NCI-H1930 (cell line): ENCODE results near the gene TMEM169.
"Not testable (repeated sequence)": the region's sequence is repeated elsewhere in the genome, so short reads cannot be mapped to it uniquely, and the experiment has no call there.

Experiments used
- DNase-seq, 2 experiments: peaks; one replicate each; lab custom pipeline; 2025; lab: John Stamatoyannopoulos, UW

TMEM169 gene

DNA sequence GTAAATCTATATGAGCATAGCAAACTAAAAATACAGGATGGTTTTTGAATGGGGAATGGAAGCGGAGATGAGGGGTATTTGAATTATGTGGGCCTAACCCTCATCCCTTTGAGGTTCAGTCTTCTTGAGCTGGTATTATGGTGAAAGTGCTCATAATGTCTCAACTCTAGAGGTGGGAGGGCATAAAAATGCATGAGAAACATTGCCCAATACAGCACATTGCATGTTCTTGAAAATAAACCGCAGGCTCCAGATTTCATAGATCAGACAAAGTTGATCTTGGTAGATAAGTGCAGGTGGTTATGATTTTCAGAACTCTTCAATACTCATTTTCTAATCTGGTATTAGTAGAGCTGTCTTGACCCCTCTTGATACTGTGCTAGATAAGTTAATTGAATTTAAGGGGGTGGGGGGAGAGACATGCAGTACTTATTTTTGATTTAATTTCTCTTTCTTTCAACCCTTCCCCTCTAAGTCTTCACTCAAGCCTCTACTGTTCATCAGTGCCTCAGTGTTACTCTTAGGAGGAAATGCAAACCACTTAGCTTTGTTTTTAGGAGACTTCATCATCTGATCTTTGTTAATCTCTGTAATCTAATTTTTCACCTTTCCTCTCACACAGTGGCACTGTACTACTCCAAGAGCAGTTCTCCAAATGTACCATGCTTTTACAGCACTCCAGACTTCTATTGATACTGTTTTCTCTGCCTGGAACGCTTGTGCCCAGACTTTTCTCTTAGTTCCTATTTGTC lies 49.6 kb downstream of the TMEM169 start:
- no peak for DNase-seq

DNA sequence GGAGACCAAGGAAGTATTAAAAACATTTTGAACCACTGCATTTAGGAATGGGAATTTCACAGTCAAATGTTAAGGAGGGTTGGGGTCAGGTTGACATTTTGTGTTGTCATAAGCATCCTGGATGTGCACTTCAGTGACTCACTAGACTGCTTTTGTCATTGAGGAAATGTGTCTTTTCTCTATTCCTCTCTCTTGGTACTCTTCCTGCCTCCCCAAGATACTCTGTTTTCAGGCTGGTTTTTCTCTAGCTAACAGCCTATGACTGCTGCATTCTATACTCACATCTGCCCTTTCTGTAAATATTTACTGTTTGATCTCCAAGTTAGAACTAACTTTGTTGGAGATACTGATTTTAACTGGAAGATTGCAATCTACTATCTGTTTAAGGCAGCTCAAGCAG lies 50.9 kb downstream of the TMEM169 start:
- DNase-seq, result no peak

DNA sequence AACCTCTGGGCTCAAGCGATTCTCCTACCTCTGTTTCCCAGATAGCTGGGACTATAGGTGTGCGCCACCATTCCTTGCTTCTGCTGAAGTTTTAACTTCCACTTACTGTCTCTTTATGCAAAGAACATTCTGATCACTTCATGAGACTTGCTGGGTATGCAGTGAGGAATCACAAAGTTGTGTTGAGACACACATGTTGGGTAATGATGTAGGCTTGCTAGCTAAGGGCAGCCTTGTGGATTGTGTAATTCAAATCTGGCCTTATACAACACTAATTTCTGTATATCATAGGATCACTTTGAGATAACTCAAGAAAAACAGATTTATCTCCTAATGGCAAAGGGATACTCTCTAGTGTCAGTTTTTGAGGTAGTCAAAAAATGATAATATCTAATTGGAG lies 51.7 kb downstream of the TMEM169 start:
- DNase-seq, result no peak

DNA sequence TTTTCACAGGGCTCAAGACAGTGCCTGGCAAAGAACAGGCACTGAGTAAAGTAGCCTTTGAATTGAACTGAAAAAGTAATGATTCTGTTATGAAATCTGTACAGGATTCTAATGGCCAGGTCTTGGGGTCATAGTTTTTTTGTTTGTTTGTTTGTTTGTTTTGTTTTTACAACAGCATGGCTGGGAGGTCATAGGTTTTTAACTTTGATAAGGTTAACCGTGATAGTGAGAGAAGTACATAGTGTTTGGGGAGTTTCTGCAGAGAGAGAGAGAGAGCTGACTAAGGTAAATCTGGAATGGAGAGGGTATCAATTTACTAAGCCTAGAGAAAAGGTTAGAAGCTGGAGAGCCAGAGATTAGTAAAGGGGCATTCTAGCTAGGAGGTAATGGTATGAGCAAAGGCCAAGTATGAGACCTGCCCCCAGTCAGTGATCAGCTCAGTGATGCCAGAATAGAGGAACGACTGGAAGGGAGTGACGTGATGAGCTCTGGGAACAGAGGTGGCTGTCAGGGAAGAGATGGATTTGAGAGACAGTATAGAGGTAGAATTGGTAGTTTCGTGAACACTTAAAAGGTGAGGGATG lies 53.3 kb downstream of the TMEM169 start:
- DNase-seq, result no peak

DNA sequence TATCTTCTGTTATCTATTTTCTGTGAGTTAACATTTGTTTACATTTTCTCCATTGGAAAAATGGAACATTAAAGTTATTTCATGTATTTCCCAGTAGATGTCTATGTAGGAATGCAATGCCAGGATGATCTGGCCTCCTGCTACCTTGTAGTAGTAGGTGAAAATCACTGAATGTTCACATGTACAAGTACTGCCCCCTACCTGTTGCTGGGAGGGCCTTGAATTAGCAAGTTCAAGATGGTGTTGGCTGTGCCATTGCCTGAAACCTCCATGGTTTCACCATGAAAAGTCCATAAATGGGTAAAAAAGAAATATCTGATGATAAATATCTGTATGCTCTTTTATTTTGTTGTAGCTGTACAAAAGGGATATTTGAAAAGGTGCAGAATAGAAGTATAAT lies 58.2 kb downstream of the TMEM169 start:
- DNase-seq, result no peak

DNA sequence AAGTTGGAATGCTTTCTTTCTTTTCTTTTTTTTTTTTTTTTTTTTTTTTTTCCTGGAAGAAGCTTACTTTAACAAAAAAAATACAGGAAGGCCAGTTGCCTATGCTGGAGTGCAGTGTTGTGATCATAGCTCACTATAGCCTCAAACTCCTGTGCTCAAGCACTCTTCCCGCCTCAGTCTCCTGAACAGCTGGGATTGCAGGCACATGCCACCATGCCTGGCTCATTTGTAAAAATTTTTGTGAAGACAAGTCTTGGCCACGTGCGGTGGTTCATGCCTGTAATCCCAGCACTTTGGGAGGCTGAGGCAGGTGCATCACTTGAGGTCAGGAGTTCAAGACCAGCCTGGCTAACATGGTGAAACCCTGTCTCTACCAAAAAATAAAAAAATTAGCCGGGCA lies 59.8 kb downstream of the TMEM169 start:
- not testable (repeated sequence) for DNase-seq

DNA sequence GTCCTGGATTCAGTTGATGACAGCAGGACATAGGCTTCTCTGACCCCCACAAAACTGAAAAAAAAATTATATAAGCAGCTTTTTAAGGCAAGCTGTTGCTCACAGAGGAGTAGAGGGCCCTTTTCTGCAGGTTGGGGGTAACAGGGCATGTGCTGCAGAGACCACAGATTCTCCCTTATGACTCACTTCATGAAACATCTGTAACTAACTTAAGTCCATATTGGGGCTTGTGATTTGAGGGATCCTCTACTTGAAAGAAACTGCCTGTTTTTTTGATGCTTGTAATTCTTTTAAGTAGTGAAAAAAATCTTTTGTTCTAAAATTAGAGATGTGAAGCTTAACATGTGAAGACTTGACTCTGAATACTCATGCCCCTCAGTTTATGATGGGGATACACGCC lies 60.8 kb downstream of the TMEM169 start:
- DNase-seq, result no peak

DNA sequence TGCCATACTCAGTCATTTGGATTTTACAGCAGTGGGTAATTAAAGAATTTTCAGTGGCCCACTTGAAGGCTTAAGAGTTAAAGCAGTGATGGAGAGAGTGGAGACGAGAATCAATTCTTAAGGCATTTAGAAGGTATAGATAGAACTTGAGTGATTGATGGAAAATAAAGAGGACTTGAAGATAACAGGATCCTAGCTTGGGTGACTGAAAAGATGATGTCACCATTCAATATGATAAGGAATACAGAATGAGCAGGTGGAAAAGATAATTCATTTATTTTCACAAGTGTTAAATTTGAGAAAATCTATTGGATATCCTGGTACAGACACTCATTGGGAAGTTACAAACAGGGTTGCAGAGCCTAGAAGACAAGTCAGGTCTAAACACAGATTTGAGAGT lies 62.7 kb downstream of the TMEM169 start:
- no peak for DNase-seq

DNA sequence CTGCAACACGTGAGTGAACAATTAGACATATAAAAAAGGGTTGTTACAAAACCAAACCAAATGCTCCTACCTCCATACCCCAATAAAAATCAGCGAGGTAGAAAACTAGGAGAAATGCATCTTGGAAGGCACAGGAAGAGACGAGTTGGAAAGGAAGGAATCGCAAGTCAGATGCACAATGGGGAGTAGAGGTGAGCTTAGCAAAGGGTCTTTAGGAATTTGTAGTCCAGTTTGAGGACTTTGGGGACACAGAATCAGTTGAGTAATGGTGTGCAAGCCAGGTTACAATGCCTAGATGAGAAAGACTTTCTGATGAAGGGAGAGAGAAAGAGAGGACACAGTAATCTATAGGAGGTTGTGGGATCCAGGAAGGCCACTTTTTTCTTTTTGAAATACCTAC lies 63.1 kb downstream of the TMEM169 start:
- no peak for DNase-seq

DNA sequence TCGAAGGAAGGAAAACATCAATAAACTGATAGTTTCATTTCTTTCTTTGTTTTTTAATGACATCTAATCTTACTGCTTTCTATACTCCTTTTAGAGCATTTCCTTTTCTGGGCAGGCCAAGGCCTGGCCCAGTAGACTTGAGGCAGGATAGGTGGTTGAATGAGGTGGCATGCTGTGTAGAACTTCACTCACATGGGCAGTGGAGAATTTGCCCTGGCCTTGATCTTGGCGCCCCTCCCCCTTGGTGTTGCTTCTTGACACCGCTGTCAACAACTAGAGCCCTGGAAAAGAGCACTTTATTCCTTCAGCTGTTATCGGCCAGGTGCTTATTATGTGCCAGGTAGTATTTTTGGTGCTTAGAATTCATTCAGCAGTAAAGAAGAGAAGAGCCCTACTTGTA lies 64.9 kb downstream of the TMEM169 start:
- no peak for DNase-seq

DNA sequence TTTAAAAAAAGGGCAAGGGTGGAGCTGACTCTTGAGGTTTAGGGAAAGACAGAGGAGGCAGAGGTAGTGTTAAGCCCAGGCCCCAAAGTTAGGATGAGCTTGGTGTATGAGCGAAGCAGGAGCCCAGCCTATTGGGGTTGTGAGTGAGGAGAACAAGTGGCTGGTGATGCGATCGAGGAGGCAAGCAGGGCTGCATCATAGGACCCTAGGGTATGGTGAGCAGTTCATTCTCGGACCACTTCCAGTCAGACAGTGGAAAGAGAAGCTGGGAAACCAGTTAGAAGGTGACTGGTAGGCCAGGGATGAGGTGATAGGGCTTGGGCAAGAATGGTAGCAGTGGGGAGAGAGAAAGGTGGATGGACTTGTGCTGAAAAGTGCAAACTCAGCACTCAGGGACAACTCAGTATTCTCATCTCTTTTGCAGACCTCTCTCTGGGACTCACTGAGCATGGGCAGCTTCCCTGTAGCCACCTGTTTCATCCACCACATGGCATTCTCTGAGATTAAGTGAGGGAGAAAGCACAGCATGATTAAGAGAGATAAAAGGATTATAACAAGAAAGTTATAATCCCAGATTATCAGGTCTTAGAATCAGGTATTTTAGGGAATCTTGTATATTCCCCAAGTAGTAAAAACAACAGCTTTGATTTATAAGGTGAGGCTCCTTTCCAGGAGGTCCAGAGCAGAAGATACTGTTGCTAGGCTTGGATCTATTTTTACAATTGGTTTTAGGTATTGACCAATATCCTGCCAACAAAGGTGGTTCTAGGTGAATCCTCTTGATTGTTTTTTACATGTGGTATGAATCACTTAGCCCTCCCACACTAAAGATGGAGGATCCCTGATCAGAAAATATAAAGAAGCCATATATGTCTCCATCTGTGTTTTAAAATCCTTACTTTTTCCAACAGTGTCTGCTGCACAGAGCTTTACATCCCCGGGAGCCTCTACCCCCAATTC lies 65.7 kb downstream of the TMEM169 start:
- DNase-seq, result no peak

DNA sequence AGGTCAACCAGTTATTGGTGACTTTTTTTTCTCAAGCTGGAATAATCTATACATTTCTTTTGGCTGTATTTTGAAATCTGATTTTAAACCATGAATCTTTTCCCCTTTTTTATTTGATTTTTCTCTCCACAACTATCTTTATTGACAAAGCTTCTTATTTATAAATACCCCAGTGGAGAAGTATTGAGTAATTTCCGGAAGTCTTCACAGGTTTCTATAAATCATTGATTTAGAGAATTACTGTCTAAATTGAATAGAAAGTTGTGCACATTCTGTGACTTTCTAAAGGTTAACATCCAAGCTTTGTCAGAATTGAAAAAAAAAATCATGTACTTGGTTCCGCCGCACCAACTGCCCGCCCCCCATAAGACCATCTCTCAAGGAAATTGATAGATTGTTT lies 67.3 kb downstream of the TMEM169 start:
- no peak for DNase-seq

DNA sequence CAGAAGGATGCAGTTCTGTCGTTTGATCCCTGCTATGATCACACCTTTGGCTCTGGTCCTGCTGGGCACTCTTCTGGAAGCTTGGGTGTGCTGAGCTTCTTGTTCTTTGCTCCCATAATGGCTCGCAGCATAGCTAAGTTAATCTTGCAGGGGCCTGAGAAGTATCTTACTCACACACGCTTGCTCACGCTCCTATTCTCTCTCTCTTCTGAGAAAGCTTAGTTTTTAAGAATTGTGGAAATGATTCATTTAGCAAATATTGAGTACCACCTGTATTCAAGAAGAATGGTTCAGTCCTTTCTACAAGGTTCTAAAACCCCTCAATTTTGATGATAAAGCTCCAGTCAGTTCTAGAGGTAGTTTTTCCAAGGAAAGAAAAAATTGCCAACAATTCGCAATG lies 68.0 kb downstream of the TMEM169 start:
- no peak for DNase-seq

DNA sequence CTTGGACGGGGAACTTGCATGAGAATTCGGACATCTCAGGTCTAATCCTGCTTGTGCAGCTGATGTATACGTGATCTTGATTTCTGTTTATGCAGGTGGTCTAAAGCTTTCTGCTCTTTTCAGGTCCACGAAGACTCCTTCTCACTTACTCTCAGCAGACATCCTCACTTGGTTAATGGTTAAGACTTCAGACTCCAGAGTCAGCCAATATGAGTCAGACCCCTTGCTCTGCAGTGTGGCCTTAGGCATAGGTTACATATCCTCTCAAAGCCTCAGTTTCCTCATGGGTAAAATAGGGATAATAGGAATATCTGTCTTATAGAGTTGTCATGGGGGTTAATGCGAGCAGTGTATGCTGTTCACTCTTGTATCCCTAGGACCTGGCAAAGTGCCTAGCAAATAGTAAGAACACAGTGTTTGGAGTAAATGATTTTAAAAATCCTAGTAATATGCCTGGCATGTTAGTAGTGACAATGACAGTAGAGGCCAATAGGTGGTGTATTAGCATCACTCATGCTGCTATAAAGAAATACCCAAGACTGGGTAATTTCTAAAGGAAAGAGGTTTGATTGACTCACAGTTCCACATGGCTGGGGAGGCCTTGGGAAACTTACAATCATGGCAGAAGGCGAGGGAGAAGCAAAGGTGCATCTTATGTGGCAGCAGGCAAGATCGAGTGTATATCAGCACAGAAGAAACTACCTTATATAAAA lies 69.8 kb downstream of the TMEM169 start:
- DNase-seq, result no peak
